Adipose tissue (tissue), 3 donors: ENCODE results near the gene PPIC. TPM values are rescaled to one million over a fixed set of nuclear protein-coding genes. Genes with fewer than 3 reads are reported as not detected.
"Not testable (repeated sequence)": the region's sequence is repeated elsewhere in the genome, so short reads cannot be mapped to it uniquely, and the experiment has no call there.

Experiments
- H3K27ac ChIP-seq: one replicate; pipeline ENCODE4 v1.5.1; 2013; ENCODE audit warnings: low read depth, low read length
- WGBS, 3 donors: extraction: QIAGEN DNeasy Blood & Tissue Kit; methylation state at CpG; one replicate each; pipeline ENCODE4 v1.1.7; 2013; 5-methylcytosine and 5-hydroxymethylcytosine counted together
- polyA plus RNA-seq, 3 donors: library from polyadenylated mRNA; stranded (reverse); fragments of 200-250 nt; gene quantifications; one replicate each; pipeline ENCODE4 v1.2.3, GENCODE V29; 2013
- donor health status: healthy with polysubstance abuse.
- donor health status: Bipolar disorder and iron deficiency.
- donor health status: healthy.

The PPIC gene
- polyA plus RNA-seq, 3 donors: 22.5 to 34.6 (median 33.6) TPM

DNA sequence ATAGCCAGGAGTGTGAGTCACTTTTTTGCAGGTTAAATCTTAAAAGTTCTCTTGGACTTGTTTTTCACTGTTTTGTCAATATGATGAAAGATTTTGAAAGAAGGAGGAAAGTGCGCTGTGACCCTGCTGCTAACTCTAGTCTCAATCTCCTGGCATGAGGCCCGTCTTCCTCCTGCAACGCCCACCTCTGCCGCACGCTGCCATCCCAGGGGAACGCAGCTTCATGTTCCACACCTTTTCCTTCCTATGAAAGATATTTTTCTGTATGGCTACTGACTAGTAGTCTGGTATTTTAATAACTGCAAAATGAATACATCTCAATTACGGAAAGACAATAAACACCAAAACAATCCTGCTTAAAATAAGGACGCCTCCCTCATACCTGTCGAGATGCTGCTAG is 8.3 kb downstream of the PPIC start:
- no peak overlapping the region for H3K27ac ChIP-seq
- WGBS, 3 donors: 69 to 91% (median 71%) methylated on average over 9 of the region's 9 CpGs

DNA sequence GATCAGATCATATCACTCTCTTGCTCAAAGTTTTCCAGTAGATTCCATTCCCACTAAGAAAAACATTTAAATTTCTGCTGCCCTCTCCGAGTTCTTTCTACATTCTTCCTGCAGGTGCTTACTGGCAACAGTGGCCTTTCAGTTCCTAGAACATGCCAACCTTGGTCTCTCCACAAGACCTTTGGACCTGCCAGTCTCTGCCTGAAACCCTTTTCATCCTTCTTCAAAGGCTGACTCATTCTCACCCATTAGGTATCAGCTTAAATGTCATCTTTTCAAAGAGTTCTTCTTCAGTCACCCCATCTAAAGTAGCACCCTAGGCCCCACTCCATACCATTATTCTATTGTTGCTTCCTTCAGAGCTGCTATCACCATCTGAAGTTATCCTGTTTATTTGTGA is 21.8 kb downstream of the PPIC start:
- H3K27ac ChIP-seq: no peak overlapping the region
- 45 to 95% (median 90%) methylated on average over 1 of the region's 1 CpG for WGBS, 3 donors

DNA sequence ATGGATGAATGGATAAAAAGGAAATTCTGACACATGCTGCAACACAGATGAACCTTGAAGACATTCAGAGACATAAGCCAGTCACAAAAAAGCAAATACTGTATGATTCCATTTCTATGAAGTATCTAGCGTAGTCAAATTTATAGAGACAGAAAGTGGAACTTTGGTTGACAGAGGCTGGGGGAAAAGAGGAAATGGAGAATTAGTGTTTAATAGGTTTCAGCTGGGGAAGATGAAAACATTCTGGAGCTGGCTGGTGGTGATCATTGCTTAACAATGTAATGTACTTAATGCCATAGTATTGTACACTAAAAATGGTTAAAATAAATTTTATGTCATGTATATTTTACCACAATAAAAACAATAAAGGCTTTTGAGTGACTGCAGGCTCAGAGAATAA is 24.2 kb downstream of the PPIC start:
- no peak overlapping the region for H3K27ac ChIP-seq
- 87 to 95% (median 93%) methylated on average over 1 of the region's 1 CpG for WGBS, 3 donors

DNA sequence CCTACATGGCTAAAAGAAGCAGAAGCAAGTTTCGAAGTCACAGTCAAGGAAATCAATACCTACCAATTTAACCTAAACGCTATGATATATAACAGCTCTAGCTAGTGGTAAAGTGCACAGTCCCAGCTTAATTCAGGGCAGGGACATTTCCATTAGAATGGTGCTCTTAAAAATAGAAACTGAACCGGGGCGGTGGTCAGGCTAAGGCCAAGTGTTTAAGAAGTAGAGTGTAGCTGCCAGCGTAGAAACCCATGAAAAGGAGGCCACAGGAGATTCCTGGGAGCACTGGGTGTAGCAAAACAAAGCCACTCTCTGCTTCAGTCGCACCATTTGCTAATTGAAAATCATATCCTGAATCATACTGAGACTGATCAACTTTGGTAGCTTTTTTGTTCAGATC is 28.8 kb downstream of the PPIC start:
- 87 to 96% (median 92%) methylated on average over 6 of the region's 6 CpGs for WGBS, 3 donors
- H3K27ac ChIP-seq: no peak overlapping the region

DNA sequence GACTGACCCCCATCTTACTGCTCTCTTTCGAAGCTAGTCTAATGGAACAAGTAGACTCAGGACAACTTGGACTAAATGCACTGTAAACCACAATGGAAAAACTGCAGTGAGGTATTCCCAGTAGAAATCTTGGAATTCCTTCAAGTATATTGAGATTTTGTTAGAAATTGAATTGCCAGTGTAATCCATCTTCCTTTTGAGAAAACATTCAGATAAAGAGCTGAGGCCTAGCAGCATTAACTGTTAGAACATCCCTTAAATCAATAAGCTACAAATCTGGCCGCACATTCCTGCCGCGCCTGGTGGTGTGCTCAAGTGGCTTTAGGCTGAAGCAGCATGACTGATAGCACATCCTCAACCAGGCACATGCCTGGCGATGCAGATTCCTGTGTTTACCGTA is 29.3 kb downstream of the PPIC start:
- WGBS, 3 donors: 72 to 95% (median 92%) methylated on average over 6 of the region's 6 CpGs
- H3K27ac ChIP-seq: no peak overlapping the region

DNA sequence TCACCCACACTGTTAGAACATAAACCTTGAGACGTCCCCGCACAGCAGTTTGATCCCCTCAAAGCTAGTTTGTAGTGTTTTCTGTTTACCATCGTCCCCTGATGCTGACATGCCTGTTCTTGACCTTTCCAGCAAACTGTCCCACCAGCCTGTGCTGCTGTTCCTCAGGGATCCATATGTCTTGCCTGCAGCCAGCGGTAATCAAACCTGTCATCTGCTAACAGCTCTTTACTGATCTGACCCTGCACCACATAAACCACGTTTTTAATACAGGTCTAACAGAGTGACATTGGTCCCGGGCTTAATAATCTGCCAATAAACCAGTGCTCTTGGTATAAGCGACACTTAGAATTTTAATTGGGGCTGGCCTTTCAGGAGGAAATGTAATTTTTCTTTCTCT is 34.7 kb downstream of the PPIC start:
- H3K27ac ChIP-seq: no peak overlapping the region
- WGBS, 3 donors: 80 to 83% (median 81%) methylated on average over 7 of the region's 7 CpGs

DNA sequence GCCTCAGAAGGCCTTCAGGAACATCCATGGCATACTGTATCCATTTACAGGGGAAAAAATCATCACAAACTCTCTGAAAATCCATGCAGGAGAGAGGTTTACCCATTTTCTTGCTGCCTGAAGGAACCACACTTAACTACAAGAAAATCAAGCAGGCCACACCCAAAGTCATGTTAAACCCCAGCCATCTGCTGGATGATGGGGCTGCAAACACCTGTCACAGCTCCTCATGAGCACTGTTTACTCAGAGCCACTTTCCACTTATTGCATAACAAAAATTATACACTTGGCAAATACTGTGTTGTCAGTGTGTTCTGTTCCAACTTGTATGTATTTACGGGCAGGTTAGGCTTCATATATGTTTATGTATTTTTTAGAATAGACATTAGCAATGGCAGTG is 35.8 kb downstream of the PPIC start:
- no peak overlapping the region for H3K27ac ChIP-seq
- 95 to 98% (median 97%) methylated on average over 1 of the region's 1 CpG for WGBS, 3 donors

DNA sequence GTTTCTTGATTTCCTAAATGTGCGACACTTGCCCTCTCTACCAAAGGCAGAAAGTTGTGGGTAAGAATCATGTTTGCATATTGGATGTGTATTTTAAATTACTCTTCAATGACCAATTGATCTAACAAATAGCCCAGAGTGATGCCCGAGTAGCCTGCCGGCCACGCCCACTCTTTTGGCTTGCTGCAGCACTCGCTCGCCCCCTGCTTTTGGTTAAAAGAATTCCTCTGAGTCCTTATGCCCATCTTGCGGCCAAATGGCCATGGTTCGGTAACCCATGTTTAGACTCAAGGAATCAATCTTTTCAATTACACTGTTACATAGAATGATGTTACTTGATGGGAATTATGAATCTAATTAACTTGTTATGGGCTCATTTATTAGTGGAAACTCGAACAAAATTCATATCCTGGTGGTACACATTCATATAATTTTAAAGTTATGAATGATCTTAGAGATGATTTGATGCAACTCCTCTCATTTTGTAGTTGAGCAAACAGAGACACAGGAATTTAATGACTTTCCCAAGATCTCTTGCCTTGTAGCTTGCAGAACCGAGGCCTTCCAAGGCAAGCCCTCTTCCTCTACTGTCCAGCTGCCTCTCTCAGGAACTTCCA is 36.5 kb downstream of the PPIC start:
- no peak overlapping the region for H3K27ac ChIP-seq
- 54 to 67% (median 60%) methylated on average over 10 of the region's 10 CpGs for WGBS, 3 donors

DNA sequence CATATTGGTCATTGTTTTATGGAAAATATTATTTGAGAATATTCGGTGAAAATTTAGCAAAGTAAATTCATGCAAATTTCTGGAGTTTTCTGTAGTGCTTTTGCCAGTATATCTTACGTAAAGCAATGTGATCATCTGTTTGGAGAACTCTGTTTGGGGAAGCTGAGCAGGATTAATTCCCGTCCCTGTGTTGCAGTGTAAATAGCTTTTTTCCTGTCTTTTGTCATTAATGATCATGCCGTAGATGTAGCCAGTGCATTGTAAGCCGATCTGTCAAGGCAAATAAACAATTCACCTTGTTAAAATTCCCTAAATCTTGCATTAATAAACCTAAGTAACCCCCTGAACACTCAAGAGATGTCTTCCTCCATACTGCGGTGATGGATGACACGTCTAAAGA is 39.2 kb downstream of the PPIC start:
- 62 to 81% (median 66%) methylated on average over 7 of the region's 7 CpGs for WGBS, 3 donors

DNA sequence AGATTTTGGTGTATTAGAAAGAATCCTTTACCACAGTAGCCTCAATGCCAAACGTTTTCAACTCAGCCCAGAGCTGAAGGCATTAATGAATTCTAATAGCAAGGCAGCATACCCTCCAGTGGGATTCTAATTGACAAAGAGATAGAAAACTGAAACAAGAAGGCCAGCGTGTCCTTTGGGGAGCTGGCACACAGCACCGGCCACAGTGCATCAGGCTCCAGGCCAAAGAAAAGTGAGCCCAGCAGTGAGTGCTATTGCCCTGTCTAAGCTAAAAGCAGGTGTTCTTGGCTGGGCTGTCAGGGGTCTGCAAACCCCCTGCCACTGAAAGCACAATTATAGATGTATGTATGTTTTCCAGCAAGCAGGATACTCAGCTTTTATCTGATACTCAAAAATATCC is 40.4 kb downstream of the PPIC start:
- H3K27ac ChIP-seq: no peak overlapping the region
- WGBS, 3 donors: 78 to 86% (median 82%) methylated on average over 3 of the region's 3 CpGs

More for the DNA sequence above, 39.2 kb downstream of the PPIC start:
- H3K27ac ChIP-seq: no peak overlapping the region

DNA sequence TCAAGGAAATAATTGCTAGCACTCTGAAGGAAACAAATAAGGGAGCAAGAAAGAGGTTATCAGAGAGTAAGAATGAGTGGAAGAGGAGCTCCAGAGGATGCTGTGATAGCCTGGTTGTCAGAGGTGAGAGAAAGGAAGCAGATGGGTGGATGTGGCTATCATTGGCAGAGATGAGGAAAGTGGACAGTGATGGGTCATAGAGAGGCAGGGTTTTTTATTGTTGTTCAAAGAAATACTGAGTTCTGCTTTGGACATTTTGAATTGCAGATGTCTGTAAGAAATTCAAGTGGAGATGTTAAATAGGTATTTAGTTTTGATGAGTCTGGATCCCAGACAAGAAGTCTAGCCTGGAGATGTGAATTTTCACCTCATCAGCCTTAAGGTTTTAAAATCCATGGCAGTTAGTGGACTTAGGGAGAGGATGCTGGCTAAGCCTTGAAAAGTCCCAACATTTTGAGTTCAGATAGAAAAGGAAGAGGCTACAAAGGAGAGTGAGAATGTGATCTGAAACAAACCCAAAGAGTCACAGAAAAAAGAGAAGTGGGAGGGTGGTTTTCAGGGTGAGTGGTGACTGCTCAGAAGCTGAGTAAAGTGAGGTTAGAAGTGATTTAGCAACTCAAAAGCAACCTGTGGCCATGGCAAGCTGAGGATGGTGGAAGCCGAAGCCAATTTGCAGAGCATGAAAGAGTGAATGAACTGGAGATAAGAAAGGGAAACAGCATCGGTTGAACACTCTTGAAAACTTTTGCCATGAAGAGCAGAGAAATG is 50.4 kb downstream of the PPIC start:
- WGBS, 3 donors: 91 to 96% (median 94%) methylated on average over 2 of the region's 2 CpGs
- no peak overlapping the region for H3K27ac ChIP-seq

DNA sequence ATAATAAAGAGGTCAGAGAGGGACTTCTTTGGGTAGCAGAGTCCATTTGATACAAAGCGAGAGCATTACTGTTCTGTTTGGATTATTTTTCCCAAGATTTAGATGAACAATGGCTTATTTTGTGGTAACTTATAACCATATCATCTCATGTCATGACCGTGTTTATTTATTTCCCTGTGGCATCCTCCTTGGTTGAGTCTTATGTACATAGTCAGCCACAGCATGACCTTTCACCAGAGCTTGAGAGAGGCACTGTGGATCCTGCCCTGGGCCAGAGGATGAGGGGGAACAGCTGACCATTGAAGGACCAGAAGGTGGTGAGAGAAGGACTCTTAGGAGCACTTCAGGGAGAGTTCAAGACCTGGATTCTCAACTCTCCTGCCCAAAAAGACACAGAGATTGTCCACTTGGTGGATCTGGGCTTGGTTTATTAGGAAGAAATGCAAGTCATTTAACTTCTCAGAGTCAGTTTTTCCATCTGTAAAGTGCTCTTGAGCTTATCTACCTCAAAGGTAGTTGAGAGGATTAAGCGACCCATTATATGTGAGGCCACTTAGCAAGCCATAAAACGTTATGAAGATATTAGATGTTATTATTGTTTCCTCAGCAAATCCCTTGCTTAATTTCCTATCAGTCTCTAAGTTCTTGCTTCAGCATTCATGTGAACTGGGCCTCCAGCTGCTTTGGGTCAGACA is 51.4 kb downstream of the PPIC start:
- 89 to 94% (median 91%) methylated on average over 4 of the region's 4 CpGs for WGBS, 3 donors
- no peak overlapping the region for H3K27ac ChIP-seq

DNA sequence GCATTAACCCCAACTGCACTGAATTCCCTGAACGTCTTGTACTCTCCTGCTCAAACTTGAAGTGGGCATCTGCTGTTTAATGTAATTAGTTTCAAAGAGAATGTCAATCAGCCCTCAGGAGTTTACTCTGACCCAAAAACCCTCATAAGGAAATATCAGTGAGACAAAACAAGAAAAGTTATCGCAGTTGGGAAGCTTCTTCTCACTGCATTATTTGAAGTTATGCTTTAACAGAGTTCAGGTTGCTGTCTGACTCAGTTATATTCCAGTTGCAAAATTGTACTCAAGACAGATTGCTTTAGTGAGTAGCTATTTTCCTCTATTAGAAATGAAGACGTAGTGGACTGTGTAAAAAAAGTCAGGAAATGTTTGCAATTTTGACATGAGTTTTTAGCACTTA is 52.1 kb downstream of the PPIC start:
- WGBS, 3 donors: 94 to 95% (median 94%) methylated on average over 3 of the region's 3 CpGs
- H3K27ac ChIP-seq: no peak overlapping the region

DNA sequence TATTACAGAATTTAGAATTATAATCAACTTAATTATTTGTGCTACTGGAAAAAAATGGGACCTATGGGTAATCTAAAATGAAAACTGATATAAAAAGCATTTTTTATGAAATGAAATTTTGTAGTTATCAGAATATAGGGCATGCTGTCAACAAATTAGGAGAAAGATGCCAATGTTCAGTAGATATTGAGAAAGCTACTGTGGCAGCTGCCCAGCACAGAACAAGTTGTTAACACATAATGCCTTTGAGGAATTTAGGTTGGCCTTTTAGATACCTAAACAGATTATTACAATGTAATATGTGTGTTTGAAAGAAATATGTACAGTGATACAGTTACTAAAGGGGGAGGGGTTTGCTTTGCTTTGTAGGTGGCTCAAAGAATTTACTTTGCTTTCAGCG is 54.1 kb downstream of the PPIC start:
- no peak overlapping the region for H3K27ac ChIP-seq
- WGBS, 3 donors: 0 to 47% (median 0%) methylated on average over 1 of the region's 1 CpG

DNA sequence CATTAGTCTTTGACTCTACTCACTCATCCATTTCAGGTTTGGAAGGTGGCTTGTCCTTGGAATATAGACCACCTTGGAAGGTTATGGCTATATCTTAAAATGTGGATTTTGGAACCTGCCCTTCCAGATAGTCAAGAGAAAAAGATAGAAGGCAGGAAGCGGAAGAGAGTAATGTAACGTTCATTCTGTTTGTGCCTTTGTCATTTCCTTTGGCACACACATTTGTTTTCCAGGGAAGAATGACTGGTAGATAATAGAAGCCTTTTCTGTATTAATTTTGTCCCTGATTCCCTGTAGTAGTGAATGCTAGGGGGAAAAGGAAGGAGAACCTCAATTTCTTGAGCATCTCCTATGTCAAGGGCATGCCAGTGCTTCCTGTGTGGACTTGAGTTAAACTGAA is 54.7 kb downstream of the PPIC start:
- H3K27ac ChIP-seq: no peak overlapping the region
- WGBS, 3 donors: 43 to 76% (median 56%) methylated on average over 2 of the region's 2 CpGs

DNA sequence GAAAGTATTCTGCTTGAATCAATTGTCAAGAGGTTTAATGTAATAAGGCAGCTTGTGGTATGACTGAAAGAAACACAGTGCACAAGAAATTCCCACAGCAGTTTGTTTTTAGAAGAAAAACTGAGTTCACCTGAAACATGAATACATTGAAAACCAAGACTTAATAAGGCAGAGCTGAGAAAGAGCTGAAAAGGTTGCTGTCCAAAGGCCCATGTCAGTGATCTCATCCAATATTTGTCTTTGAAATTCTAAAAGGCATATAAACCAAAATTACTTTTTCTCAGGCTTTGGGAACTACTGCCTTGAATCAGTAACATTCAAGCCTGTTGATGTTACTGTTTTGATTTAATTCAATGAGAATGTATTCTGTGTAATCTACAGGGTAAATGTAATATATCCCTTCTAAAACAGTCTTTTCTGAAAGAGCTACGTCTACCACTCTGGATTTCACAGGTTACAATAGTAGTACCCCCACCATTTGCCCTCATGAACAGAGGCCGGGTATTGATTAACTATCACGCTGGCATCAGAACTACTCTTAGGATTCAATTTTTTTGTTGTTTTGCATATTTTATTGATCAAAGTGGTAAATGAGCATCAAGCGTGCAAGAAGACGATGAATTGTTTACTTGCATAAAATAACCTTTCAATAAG is 57.8 kb downstream of the PPIC start:
- WGBS, 3 donors: 78 to 97% (median 88%) methylated on average over 5 of the region's 5 CpGs
- no peak overlapping the region for H3K27ac ChIP-seq

DNA sequence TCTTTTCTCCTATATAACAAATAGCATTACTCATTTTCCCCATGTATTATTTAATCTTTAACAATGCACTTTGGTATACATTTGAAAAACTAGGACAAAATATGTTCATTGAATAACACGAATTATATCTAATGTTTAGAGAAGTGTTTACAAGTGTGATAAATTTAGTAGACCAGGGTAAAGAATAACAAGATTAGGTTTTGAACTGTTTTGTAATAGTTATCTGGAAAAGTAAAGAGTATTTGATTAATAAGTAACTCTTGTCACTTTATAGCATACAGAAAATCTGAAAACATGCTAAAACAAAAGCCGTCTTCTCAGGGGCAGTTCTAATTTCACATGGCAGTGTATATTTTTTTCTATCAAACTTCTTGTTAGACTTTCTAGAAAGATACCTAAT is 58.5 kb downstream of the PPIC start:
- no peak overlapping the region for H3K27ac ChIP-seq
- 20 to 88% (median 88%) methylated on average over 2 of the region's 2 CpGs for WGBS, 3 donors

DNA sequence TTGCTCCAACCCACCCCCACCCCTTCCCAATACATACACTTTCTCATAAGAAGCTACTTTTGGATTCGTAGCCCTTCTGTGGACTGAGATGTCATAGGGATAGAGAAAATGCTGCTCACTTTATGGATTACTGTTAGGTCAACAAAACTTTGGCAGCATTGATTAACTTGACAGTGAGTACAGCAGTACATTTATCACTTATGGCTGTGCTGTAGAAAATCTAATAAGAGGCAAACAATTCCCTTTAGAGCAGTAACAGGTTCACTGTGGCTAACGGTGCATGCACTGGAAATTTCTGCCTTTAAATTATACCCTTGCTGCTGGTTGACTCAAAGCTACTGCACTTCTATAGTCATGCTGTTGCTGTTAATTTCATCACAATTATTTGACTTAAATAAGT is 59.2 kb downstream of the PPIC start:
- 35 to 87% (median 79%) methylated on average over 2 of the region's 2 CpGs for WGBS, 3 donors
- H3K27ac ChIP-seq: no peak overlapping the region

DNA sequence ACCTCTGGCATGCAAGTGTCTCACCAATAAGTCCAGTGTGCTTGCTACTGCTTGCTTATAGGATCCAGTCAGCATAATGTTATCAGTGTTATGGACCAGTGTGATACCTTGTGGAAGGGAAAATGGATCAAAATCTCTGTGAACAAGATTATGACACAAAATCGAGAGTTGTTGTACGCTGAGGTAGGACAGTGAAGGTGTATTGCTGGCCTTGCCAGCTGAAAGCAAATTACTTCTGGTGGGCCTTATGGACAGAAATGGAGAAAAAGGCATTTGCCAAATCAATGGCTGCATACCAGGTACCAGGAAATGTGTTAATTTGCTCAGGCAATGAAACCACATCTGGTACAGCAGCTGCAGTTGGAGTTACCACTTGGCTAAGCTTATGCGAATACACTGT is 62.3 kb downstream of the PPIC start:
- 98 to 99% (median 99%) methylated on average over 3 of the region's 3 CpGs for WGBS, 3 donors
- H3K27ac ChIP-seq: not testable (repeated sequence)
